Measurements from ENCODE around the gene TMCC2.

The TMCC2 gene

DNA sequence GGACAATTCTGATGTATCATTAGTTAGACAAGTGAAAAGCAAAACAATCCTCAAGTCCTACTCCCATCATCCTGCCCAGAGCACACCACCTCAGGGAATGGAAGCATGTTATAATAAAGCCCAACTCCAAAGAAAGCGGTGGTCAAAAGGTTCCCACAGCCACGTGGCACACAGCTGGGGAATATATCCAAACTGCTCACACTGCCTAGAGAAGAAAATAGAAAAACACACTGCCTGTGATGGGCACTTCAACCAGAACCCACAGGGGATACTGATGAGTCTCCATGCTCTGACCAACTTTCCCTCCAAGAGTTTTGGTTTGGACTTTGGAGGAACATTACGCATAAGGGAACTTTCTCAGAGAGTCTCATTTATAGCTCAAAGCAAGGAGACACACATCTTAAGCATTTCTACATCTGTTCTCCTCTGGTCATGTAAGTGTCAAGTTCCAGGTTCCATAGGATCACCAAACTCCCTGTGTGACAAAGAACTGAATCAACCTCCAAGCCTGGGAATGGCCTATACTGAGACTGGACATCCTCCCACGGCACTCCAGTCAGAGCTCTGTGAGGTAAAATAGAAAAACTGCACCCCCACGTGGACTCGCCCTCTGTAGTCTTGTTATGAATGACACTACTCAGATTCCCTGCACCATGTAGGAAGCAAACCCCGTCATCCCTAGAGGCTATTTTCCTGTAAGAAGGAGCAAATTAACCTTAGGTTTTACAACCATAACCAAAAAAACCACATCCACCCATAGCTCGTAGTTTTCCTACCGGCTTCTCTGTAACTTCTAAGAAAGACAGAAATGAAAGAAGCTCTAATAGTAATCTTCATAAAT lies 28.4 kb upstream of the TMCC2 start:
- H3K4me3 ChIP-seq: no peak overlapping the region
- in situ Hi-C loops (cut with MboI; ENCODE audit: low sequenced_read_pairs): no loop called here
- DNase-seq (ENCODE audit: low spot score in 2 of 2): no peak
- H3K9me3 ChIP-seq: no peaks in the 10 kb centered on the region
- no peaks in the 10 kb centered on the region for H3K4me1 ChIP-seq
- H3K36me3 ChIP-seq (replicated peaks): no peaks in the 10 kb centered on the region
- no peaks in the 10 kb centered on the region for H3K27me3 ChIP-seq (ENCODE audit: low read depth)

DNA sequence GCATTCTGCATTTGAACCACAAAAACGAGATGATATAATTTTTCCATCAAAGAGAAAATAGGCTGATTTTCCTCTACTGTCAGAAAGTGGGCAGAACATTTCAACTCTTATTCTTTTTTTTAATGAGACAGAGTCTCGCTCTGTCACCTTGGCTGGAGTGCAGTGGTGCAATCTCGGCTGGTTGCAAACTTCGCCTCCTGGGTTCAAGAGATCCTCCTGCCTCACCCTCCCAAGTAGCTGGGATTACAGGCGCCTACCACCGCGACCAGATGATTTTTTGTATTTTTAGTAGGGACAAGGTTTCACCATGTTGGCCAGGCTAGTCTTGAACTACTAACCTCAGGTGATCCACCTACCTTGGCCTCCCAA lies 27.8 kb upstream of the TMCC2 start:
- in situ Hi-C loops (cut with MboI; ENCODE audit: low sequenced_read_pairs): no loop called here
- Histone ChIP-seq H3K36me3 (replicated peaks) (no peaks in the 10 kb centered on the region), H3K4me1 (no peaks in the 10 kb centered on the region), H3K4me3 (no peak overlapping the region), H3K27me3 (ENCODE audit: low read depth) (no peaks in the 10 kb centered on the region), H3K9me3 (no peaks in the 10 kb centered on the region)
- no peak for DNase-seq (ENCODE audit: low spot score in 2 of 2)

DNA sequence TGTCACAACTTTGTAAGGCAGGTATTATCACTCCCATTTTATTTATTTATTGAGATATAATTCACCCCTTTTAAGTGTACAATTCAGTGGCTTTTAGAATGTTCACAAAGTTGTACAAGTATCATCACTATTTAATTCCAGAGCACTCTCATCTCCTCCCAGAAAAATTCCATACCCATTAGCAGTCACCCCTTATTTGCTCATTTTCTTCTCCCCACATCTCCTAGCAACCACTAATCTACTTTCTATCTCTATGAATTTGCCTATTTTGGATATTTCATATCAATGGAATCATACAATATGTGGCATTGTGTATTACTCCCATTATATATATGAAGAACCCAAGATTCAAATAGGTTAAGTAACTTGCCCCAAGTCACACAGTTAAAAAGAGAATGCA lies 23.2 kb upstream of the TMCC2 start:
- H3K9me3 ChIP-seq: no peaks in the 10 kb centered on the region
- H3K27me3 ChIP-seq (ENCODE audit: low read depth): no peaks in the 10 kb centered on the region
- in situ Hi-C loops (cut with MboI; ENCODE audit: low sequenced_read_pairs): no loop called here
- H3K4me1 ChIP-seq: peaks cover 3% of the 10 kb centered on the region; the same call in 1 of the 2 replicates
- no peak overlapping the region for H3K4me3 ChIP-seq
- H3K36me3 ChIP-seq (replicated peaks): no peaks in the 10 kb centered on the region
- no peak for DNase-seq (ENCODE audit: low spot score in 2 of 2)

DNA sequence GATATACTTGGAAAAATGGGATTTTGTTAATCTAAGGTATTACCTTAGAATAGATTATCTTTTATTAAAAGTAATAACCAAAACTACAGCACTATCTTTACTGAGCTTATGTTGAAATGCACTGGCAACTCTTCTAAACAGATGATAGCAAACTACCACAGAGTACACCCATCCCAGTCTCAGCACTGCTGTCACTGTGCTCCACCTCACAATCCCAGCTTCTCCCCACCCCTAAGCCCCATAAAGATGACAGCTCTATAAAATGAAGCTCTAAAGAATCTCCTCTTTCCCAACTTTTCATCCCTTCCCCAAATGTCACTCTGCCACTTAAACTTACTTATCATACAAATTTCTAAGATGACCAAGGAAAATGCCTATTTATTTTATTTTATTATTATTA lies 22.7 kb upstream of the TMCC2 start:
- H3K4me1 ChIP-seq: peaks cover 7% of the 10 kb centered on the region
- no peaks in the 10 kb centered on the region for H3K9me3 ChIP-seq
- in situ Hi-C loops (cut with MboI; ENCODE audit: low sequenced_read_pairs): no loop called here
- no peak for DNase-seq (ENCODE audit: low spot score in 2 of 2)
- no peak overlapping the region for H3K4me3 ChIP-seq
- H3K36me3 ChIP-seq (replicated peaks): no peaks in the 10 kb centered on the region
- no peaks in the 10 kb centered on the region for H3K27me3 ChIP-seq (ENCODE audit: low read depth)

DNA sequence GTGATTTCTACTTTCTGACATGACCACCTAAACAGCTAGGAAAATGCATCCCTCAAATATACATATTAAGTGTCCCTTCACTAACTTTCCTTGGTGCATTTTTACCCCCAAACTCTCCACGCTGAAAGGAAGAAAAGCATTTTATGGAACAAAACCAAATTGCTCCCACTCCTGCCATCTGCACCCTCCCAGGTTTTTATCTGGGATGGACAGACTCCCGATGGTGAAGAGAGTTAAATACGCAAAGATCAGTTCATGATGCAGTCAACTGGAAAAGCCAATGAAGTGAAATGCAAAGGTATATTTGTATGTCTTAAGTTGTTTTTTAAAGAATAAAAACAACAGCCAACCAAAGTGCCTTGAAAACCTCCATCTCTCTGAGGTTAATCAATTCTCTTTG lies 18.9 kb upstream of the TMCC2 start:
- no peak overlapping the region for H3K4me3 ChIP-seq

DNA sequence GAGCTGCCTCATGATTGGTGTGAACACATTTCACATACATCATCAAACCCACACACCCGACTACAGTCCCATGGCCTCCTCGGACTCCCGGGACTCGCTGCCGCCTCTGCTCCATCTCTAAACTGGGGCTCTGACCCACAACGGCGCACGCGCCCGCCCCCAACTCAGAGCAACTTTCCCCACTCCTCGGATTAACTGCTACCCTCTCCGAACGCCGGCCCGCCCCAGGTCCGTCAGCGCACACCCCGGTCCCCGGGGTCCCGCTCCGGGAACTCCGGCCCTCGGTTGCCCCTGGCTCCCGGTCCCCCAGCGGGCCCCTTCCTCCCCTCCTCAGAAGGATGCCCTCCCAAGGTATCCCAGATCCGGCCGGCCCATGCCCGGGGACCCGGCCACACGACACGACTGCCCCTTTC lies 17.0 kb upstream of the TMCC2 start:
- Histone ChIP-seq H3K4me3 (peak overlapping the region; percentile 90), H3K4me1 (peaks cover 14% of the 10 kb centered on the region), H3K9me3 (no peaks in the 10 kb centered on the region), H3K27me3 (ENCODE audit: low read depth) (peaks cover 13% of the 10 kb centered on the region), H3K36me3 (replicated peaks) (no peaks in the 10 kb centered on the region)
- DNase-seq (ENCODE audit: low spot score in 2 of 2): peak in 1 of 2 experiments; percentile 48
- in situ Hi-C loops (cut with MboI; ENCODE audit: low sequenced_read_pairs): no loop called here

More for the DNA sequence above, 18.9 kb upstream of the TMCC2 start:
- no peaks in the 10 kb centered on the region for H3K27me3 ChIP-seq (ENCODE audit: low read depth)
- no peak for DNase-seq (ENCODE audit: low spot score in 2 of 2)
- H3K4me1 ChIP-seq: peaks cover 7% of the 10 kb centered on the region
- no peaks in the 10 kb centered on the region for H3K9me3 ChIP-seq
- H3K36me3 ChIP-seq (replicated peaks): no peaks in the 10 kb centered on the region
- in situ Hi-C loops (cut with MboI; ENCODE audit: low sequenced_read_pairs): no loop called here

DNA sequence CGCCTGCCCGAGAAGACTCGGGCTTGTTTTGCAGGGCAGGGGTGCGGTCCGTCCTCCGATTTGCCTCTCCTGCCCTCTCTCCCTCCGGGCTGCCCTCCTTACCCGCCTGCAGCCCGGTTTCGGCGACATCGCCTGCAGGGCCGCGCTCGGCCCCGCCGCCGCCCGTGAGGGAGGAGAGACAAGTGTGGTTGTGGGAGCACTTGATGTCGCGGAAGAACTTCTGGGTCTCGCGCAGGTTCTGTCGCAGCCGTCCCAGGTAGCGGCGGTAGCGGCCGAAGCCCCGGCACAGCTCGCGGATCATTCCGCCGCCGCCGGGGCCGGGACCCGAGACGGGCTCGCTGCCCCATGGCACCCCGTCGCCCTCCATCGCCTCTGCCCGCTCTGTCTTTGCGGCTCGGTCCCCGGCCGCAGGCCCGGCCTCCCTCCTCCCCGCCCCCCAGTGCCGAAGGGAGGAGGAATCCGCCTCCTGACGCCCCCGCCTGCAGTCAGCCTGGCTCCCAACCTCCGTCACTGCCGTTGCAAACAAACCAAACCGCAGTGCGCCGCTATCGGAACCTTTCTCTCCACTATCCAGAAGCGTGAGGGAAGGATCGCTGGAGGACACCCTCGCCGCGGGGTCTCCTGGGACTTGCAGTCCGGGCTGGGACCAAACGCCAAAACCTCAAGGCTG lies 16.4 kb upstream of the TMCC2 start, which contains the start of gene DSTYK:
Gene DSTYK, minus strand, starts transcription at position 534 of the 670 bp plus-strand sequence. Its CDS starts 167 bp downstream, at position 367.
- in situ Hi-C loops (cut with MboI; ENCODE audit: low sequenced_read_pairs): no loop called here
- Histone ChIP-seq H3K4me3 (peak within 1 kb of the TSS; percentile 90), H3K4me1 (peaks cover 14% of the 10 kb centered on the region), H3K9me3 (no peaks in the 10 kb centered on the region), H3K36me3 (replicated peaks) (no peaks in the 10 kb centered on the region), H3K27me3 (ENCODE audit: low read depth) (peaks cover 18% of the 10 kb centered on the region)
- DNase-seq (ENCODE audit: low spot score in 2 of 2): peak; percentile 91 to 96

DNA sequence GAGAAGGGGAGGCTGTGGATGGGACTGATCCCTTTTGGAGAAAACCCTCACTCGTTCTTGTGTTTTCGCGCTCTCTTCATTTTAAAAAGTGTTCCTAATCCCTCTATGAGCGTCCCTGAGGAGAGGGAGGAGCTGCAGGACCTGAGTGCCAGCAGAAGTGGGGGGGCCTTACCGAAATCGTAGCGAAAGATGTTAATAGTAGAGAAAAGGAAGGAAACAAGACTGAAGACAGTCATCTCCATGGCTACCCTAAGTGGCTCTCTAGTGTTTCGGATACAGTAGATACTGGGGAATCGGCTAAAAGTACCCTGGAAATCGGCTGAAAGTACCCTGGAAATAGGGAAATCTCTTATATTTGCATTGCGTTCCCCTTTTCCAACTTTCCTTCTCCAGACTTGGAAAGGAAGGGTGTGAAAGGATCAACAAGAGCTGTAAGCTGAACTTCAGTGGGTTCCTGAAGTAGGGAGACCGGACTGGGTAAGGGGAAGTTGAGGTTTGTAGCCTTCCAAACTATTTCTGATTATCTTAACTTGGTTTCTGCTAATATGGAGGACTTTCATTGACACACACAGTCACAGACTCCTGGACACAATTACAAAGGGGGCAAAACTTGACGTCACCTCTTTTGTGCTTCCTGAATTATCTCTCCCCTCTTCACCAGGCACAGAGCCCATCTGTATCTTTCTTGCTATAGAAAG lies 15.8 kb upstream of the TMCC2 start:
- H3K4me3 ChIP-seq: peak overlapping the region; percentile 90
- no peaks in the 10 kb centered on the region for H3K36me3 ChIP-seq (replicated peaks)
- H3K9me3 ChIP-seq: no peaks in the 10 kb centered on the region
- DNase-seq (ENCODE audit: low spot score in 2 of 2): no peak
- peaks cover 14% of the 10 kb centered on the region for H3K4me1 ChIP-seq
- peaks cover 19% of the 10 kb centered on the region for H3K27me3 ChIP-seq (ENCODE audit: low read depth)
- in situ Hi-C loops (cut with MboI; ENCODE audit: low sequenced_read_pairs): no loop called here

DNA sequence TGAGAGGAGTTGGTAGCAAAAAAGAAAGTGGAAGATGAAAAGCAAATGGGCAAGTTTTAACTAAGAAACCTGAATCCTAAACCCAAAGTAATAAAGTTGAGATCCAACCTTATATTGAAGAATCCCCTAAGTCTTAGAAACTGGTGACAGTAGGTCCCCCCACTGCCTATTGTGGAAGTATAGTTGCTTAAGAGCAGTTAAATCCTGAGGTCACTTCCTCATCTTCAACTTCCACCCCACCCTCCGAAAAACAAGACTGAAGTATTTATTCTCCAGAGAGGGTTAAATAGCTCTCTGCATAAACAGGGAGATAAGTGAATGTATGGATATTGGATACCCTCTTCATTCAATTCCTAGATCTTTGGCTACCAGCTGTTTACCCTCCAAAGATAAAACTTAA lies 13.0 kb upstream of the TMCC2 start:
- Histone ChIP-seq H3K4me3 (no peak overlapping the region), H3K4me1 (peaks cover 10% of the 10 kb centered on the region), H3K27me3 (ENCODE audit: low read depth) (peaks cover 38% of the 10 kb centered on the region), H3K9me3 (no peaks in the 10 kb centered on the region), H3K36me3 (replicated peaks) (no peaks in the 10 kb centered on the region)
- in situ Hi-C loops (cut with MboI; ENCODE audit: low sequenced_read_pairs): no loop called here
- no peak for DNase-seq (ENCODE audit: low spot score in 2 of 2)

DNA sequence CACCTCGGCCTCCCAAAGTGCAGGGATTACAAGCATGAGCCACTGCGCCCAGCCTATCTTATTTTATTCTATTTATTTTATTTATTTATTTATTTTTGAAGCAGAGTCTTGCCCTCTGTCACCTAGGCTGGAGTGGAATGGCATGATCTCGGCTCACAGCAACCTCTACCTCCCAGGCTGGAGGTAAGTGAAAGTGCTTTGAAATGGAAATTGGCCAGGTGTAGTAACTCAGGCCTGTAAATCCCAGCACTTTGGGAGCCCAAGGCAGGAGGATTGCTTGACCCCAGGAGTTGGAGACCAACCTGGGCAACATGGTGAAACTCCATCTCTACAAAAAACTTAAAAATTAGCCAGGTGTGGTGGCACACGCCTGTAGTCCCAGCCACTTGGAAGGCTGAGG lies 11.2 kb upstream of the TMCC2 start:
- peaks cover 8% of the 10 kb centered on the region for H3K4me1 ChIP-seq
- DNase-seq (ENCODE audit: low spot score in 2 of 2): no peak
- no peaks in the 10 kb centered on the region for H3K9me3 ChIP-seq
- H3K27me3 ChIP-seq (ENCODE audit: low read depth): peaks cover 46% of the 10 kb centered on the region
- in situ Hi-C loops (cut with MboI; ENCODE audit: low sequenced_read_pairs): no loop called here
- H3K4me3 ChIP-seq: no peak overlapping the region
- H3K36me3 ChIP-seq (replicated peaks): no peaks in the 10 kb centered on the region

DNA sequence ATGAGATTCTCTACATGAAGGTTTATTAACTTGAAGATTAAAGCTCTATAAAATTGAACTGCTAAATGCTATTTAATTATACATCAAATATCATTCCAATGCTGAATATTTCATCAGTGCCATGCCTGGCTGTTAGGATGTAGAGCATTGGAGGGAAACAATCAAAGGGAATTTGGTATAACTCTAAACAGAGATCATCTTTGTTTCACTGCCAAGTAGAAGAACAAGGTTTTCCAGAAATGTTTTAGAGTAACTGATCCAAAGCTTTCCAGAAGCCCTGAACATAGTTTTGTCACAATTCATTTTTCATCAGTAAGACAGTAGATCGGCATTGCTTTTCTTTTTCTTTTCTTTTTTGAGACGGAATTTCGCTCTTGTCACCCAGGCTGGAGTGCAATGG lies 10.3 kb upstream of the TMCC2 start:
- H3K27me3 ChIP-seq (ENCODE audit: low read depth): peaks cover 48% of the 10 kb centered on the region
- no peaks in the 10 kb centered on the region for H3K36me3 ChIP-seq (replicated peaks)
- H3K4me1 ChIP-seq: peaks cover 8% of the 10 kb centered on the region
- in situ Hi-C loops (cut with MboI; ENCODE audit: low sequenced_read_pairs): no loop called here
- no peak for DNase-seq (ENCODE audit: low spot score in 2 of 2)
- H3K9me3 ChIP-seq: no peaks in the 10 kb centered on the region
- H3K4me3 ChIP-seq: no peak overlapping the region

DNA sequence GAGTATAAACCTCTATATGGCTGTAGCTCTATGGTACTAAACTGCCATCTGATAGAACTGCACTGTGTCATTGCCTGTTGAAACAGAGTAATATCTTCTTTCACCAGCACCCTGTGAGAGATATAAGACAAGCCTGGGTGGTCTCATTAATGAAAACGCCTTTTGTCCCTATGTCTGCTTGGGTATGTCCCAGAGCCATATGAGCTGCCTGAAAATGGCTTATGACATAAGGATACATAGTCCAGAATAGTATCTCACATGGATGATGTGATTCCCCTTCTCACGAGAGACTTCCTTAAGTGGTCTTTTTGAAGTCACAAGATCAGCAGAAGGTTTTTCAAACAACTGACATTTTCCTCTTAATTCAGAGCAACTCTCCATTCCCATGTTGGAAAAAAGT lies 7.3 kb upstream of the TMCC2 start:
- Histone ChIP-seq H3K27me3 (ENCODE audit: low read depth) (peaks cover 38% of the 10 kb centered on the region), H3K4me1 (peaks cover 13% of the 10 kb centered on the region), H3K4me3 (no peak overlapping the region), H3K36me3 (replicated peaks) (no peaks in the 10 kb centered on the region), H3K9me3 (no peaks in the 10 kb centered on the region)
- no peak for DNase-seq (ENCODE audit: low spot score in 2 of 2)
- in situ Hi-C loops (cut with MboI; ENCODE audit: low sequenced_read_pairs): no loop called here

DNA sequence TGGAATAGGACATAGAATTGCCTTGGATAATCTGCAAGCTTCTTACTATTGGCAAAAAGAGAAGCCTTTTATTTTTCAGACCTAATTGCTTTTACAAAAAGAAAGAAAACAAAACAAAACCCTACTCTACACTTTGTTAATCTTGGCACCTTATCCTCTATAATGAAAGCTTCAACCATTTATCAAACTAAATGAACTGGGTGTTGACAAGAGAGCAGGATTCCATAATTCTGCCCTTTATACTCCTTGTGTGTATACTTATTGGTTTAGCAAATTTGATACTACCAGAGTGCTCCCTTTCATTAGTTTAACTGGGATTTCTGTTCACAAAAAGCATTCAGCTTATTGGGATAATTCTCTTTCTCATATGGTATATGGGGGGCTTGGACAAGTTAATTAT lies 3.0 kb upstream of the TMCC2 start:
- Histone ChIP-seq H3K27me3 (ENCODE audit: low read depth) (peaks cover 10% of the 10 kb centered on the region), H3K36me3 (replicated peaks) (no peaks in the 10 kb centered on the region), H3K9me3 (no peaks in the 10 kb centered on the region), H3K4me3 (no peak overlapping the region), H3K4me1 (peaks cover 39% of the 10 kb centered on the region)
- peak in 1 of 2 experiments; percentile 92 for DNase-seq (ENCODE audit: low spot score in 2 of 2)
- in situ Hi-C loops (cut with MboI; ENCODE audit: low sequenced_read_pairs): no loop called here

Measured in HAP-1 (cell line).